Measurements from ENCODE around the gene ASAP3.

GRCh38 chr1:23426828-23427227 is 57.2 kb downstream of the ASAP3 start:
- no peak for TF ChIP-seq CTCF (IDR thresholded peaks at IDR 0.05)
- no peak for TF ChIP-seq EZH2phosphoT487 (IDR thresholded peaks at IDR 0.05)

All from neural progenitor cell (in vitro differentiated cells).